ENCODE measurements around the gene IFRD2. TPM values are rescaled to one million over a fixed set of nuclear protein-coding genes. Genes with fewer than 3 reads are reported as not detected.
"Not testable (repeated sequence)": the region's sequence is repeated elsewhere in the genome, so short reads cannot be mapped to it uniquely, and the experiment has no call there.

The IFRD2 gene
- total RNA-seq, 5 donors from 2014 or later (not counting 1 experiment from before 2014, with no cell fraction given) = 50.0 to 91.2 (median 75.9) TPM

DNA sequence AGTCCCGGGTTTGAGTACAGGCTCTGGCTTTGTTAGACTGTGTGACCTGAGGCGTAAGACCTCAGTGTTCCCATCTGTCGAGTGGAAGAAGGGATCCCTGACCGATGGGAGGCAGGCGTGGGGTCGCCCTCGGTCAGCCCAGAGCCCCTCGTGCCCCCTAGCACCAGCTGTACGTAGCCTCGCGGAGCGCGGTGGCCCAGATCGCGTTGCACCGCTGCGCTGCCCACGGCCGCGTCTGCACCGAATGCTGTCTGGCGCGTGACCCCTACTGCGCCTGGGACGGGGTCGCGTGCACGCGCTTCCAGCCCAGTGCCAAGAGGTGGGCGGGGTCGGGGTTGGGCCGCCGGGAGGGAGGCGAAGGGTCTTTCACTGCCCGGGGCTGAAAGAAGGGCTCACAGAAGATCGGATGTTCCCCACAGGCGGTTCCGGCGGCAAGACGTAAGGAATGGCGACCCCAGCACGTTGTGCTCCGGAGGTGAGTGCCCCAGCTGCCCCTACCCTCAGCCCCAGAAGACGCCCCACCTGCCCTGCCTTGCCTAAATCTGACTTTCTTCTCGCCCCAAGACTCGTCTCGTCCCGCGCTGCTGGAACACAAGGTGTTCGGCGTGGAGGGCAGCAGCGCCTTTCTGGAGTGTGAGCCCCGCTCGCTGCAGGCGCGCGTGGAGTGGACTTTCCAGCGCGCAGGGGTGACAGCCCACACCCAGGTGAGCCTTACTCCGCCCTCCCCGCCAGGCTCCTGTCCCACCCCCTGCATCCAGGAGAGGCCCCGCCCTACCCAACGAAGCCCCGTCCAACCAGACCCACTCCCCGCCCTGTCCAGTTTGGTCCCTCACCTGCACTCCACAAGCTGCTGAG, 16.9 kb downstream of the IFRD2 start:
- H3K4me3 Mint-ChIP-seq = peak overlapping the region in 2 of 3 donors; percentile 13 to 70
- Histone ChIP-seq H3K36me3 (ENCODE audit: control insufficient read depth in 2 of 2, extremely low read depth in 1 of 2, insufficient read depth in 1 of 2, low read length in 1 of 2) (no peaks in the 10 kb centered on the region), H3K9me3 (no peaks in the 10 kb centered on the region), H3K27me3 (replicated peaks in 1 of 2; ENCODE audit: control insufficient read depth in 2 of 2, extremely low read depth in 1 of 2, insufficient read depth in 2 of 2, low read length in 1 of 2) (peaks cover 16 to 68% of the 10 kb centered on the region in 2 experiments), H3K27ac (ENCODE audit: low read length) (no peak overlapping the region), H3K4me1 (ENCODE audit: control insufficient read depth in 1 of 2, extremely low read depth in 1 of 2, insufficient read depth in 2 of 2, low read length in 2 of 2) (peaks cover 3 to 42% of the 10 kb centered on the region in 2 experiments), H3K4me3 (ENCODE audit: control insufficient read depth in 1 of 2, extremely low read depth in 1 of 2, low read length in 1 of 2) (no peak overlapping the region)
- H3K27me3 Mint-ChIP-seq = peaks cover 22 to 45% of the 10 kb centered on the region in 2 donors
- WGBS (ENCODE audit: insufficient coverage) = 5% methylated on average over 65 of the region's 65 CpGs
- ChIA-PET POLR2A (interaction anchor here in 1 of 2 donors (0.6 kb wide), 1 partner anchor 11 kb away, joined by 7 read pairs; no protein-coding TSS in a partner anchor), CTCF (interaction anchor here (0.6 to 1.0 kb wide), 7 partner anchors 8 to 1284 kb away, joined by 3 to 9 read pairs (median 4); no protein-coding TSS in a partner anchor)
- H3K9me3 Mint-ChIP-seq = no peaks in the 10 kb centered on the region
- ATAC-seq (replicated peaks in 1 of 4) (no peak), DNase-seq (no peak)
- H3K36me3 Mint-ChIP-seq = no peaks in the 10 kb centered on the region
- H3K27ac Mint-ChIP-seq = peak overlapping the region in 1 of 2 donors; percentile 19
- peaks cover 23 to 28% (median 24%) of the 10 kb centered on the region in 3 donors for H3K4me1 Mint-ChIP-seq

DNA sequence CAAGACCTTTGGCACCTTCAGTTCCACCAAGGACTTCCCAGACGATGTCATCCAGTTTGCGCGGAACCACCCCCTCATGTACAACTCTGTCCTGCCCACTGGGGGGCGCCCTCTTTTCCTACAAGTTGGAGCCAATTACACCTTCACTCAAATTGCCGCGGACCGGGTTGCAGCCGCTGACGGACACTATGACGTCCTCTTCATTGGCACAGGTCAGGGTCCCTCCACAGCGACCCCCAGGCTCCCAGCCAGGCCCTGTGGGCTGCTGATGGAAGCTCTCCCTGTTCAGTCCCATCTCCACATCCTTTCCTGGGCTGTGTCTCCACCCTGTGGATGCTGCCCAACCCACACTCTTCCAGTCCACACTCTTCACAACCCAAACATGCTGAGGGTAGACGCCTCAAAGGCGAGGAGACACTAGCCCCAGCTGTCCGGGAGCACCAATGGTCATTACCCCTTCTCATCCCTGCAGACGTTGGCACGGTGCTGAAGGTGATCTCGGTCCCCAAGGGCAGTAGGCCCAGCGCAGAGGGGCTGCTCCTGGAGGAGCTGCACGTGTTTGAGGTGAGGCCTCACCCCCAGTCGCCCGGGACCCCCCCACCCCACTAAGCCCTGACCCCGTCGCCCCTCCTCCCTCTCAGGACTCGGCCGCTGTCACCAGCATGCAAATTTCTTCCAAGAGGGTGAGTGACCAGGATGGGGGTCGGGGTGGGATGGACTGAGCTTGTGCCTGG, 17.7 kb downstream of the IFRD2 start:
- Mint-ChIP-seq H3K4me3 (peak overlapping the region in 2 of 3 donors; percentile 29 to 70), H3K9me3 (no peaks in the 10 kb centered on the region), H3K36me3 (no peaks in the 10 kb centered on the region), H3K4me1 (peaks cover 23 to 28% (median 24%) of the 10 kb centered on the region in 3 donors), H3K27ac (peak overlapping the region in 1 of 2 donors; percentile 19), H3K27me3 (peaks cover 22 to 45% of the 10 kb centered on the region in 2 donors)
- Histone ChIP-seq H3K9me3 (no peaks in the 10 kb centered on the region), H3K4me1 (ENCODE audit: control insufficient read depth in 1 of 2, extremely low read depth in 1 of 2, insufficient read depth in 2 of 2, low read length in 2 of 2) (peaks cover 3 to 42% of the 10 kb centered on the region in 2 experiments), H3K27ac (ENCODE audit: low read length) (no peak overlapping the region), H3K36me3 (ENCODE audit: control insufficient read depth in 2 of 2, extremely low read depth in 1 of 2, insufficient read depth in 1 of 2, low read length in 1 of 2) (no peaks in the 10 kb centered on the region), H3K4me3 (ENCODE audit: control insufficient read depth in 1 of 2, extremely low read depth in 1 of 2, low read length in 1 of 2) (no peak overlapping the region), H3K27me3 (replicated peaks in 1 of 2; ENCODE audit: control insufficient read depth in 2 of 2, extremely low read depth in 1 of 2, insufficient read depth in 2 of 2, low read length in 1 of 2) (peaks cover 16 to 68% of the 10 kb centered on the region in 2 experiments)
- WGBS (ENCODE audit: insufficient coverage) = 4% methylated on average over 14 of the region's 26 CpGs
- CTCF ChIA-PET = interaction anchor here (0.6 to 1.5 kb wide), 6 partner anchors 9 to 179 kb away, joined by 3 to 8 read pairs (median 4); no protein-coding TSS in a partner anchor
- ATAC-seq (replicated peaks in 1 of 4) (peak; percentile 37 to 60 (median 52)), DNase-seq (peak; percentile 23 to 85 (median 63))
- POLR2A ChIA-PET = no interaction called here

DNA sequence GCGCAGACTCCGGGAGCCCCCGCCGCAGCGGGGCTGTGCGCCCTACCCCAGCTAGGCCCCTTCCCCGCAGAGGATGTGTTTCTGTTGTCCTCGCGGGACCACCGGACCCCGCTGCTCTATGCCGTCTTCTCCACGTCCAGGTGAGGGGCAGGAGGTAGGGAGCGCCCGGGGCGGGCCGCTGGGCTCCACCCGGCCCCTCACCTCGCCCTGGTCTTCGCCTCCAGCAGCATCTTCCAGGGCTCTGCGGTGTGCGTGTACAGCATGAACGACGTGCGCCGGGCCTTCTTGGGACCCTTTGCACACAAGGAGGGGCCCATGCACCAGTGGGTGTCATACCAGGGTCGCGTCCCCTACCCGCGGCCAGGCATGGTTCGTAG, 18.6 kb downstream of the IFRD2 start:
- Histone ChIP-seq H3K4me3 (ENCODE audit: control insufficient read depth in 1 of 2, extremely low read depth in 1 of 2, low read length in 1 of 2) (no peak overlapping the region), H3K27me3 (replicated peaks in 1 of 2; ENCODE audit: control insufficient read depth in 2 of 2, extremely low read depth in 1 of 2, insufficient read depth in 2 of 2, low read length in 1 of 2) (peaks cover 16 to 63% of the 10 kb centered on the region in 2 experiments), H3K9me3 (no peaks in the 10 kb centered on the region), H3K27ac (ENCODE audit: low read length) (no peak overlapping the region), H3K36me3 (ENCODE audit: control insufficient read depth in 2 of 2, extremely low read depth in 1 of 2, insufficient read depth in 1 of 2, low read length in 1 of 2) (no peaks in the 10 kb centered on the region), H3K4me1 (ENCODE audit: control insufficient read depth in 1 of 2, extremely low read depth in 1 of 2, insufficient read depth in 2 of 2, low read length in 2 of 2) (peaks cover 3 to 42% of the 10 kb centered on the region in 2 experiments)
- Mint-ChIP-seq H3K27me3 (peaks cover 22 to 46% of the 10 kb centered on the region in 2 donors), H3K9me3 (no peaks in the 10 kb centered on the region), H3K4me1 (peaks cover 23 to 28% (median 24%) of the 10 kb centered on the region in 3 donors), H3K27ac (no peak overlapping the region), H3K36me3 (no peaks in the 10 kb centered on the region), H3K4me3 (peak overlapping the region in 1 of 3 donors; percentile 70)
- ChIA-PET POLR2A (no interaction called here), CTCF (interaction anchor here in 1 of 2 donors (1.5 kb wide), 1 partner anchor 27 kb away, joined by 3 read pairs; no protein-coding TSS in a partner anchor)
- no peak for ATAC-seq (replicated peaks in 1 of 4)
- 38% methylated on average over 26 of the region's 31 CpGs for WGBS (ENCODE audit: insufficient coverage)
- DNase-seq = no peak

DNA sequence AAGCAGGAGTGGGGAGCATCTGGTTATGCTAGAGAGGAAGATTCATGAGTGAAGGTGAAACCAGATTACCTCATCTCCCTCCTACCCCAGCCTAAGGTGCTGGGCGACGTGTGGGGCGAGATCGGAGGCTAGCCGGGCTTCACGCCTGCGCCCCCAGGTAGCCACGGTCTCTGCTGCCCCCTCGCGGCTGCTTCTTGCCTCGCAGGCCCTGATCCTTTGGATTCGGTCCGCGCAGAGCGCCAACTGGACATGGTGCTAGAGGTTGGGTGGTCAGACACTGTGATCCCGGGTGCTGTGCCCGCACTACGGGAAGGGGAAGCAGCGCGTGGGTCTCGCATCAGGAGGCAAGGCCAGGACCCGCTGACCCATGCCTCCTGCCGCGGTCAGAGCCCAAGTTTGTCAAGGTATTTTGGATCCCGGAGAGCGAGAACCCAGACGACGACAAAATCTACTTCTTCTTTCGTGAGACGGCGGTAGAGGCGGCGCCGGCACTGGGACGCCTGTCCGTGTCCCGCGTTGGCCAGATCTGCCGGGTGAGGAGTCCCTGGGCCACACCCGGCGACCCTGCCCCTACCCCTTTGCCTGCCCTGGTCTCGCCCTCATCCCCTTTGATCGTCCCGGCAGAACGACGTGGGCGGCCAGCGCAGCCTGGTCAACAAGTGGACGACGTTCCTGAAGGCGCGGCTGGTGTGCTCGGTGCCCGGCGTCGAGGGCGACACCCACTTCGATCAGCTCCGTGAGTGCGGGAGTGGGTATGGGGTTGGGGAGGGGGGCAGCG, 19.1 kb downstream of the IFRD2 start:
- H3K36me3 ChIP-seq (ENCODE audit: control insufficient read depth in 2 of 2, extremely low read depth in 1 of 2, insufficient read depth in 1 of 2, low read length in 1 of 2) = no peaks in the 10 kb centered on the region
- Mint-ChIP-seq H3K4me1 (peaks cover 23 to 28% (median 24%) of the 10 kb centered on the region in 3 donors), H3K36me3 (no peaks in the 10 kb centered on the region), H3K4me3 (peak overlapping the region; percentile 39 to 76 (median 47)), H3K9me3 (no peaks in the 10 kb centered on the region), H3K27ac (peak overlapping the region in 1 of 2 donors; percentile 39), H3K27me3 (peaks cover 22 to 42% of the 10 kb centered on the region in 2 donors)
- ATAC-seq (replicated peaks in 1 of 4) (peak; percentile 77 to 84 (median 82)), DNase-seq (peak; percentile 44 to 90 (median 78))
- H3K4me3 ChIP-seq (ENCODE audit: control insufficient read depth in 1 of 2, extremely low read depth in 1 of 2, low read length in 1 of 2) = peak overlapping the region in 1 of 2 donors; percentile 15
- no peak overlapping the region for H3K27ac ChIP-seq (ENCODE audit: low read length)
- 4% methylated on average over 52 of the region's 61 CpGs for WGBS (ENCODE audit: insufficient coverage)
- POLR2A ChIA-PET = no interaction called here
- H3K27me3 ChIP-seq (replicated peaks in 1 of 2; ENCODE audit: control insufficient read depth in 2 of 2, extremely low read depth in 1 of 2, insufficient read depth in 2 of 2, low read length in 1 of 2) = peaks cover 12 to 58% of the 10 kb centered on the region in 2 experiments
- CTCF ChIA-PET = interaction anchor here in 1 of 2 donors (1.5 kb wide), 1 partner anchor 27 kb away, joined by 3 read pairs; no protein-coding TSS in a partner anchor
- no peaks in the 10 kb centered on the region for H3K9me3 ChIP-seq
- H3K4me1 ChIP-seq (ENCODE audit: control insufficient read depth in 1 of 2, extremely low read depth in 1 of 2, insufficient read depth in 2 of 2, low read length in 2 of 2) = peaks cover 3 to 42% of the 10 kb centered on the region in 2 experiments

DNA sequence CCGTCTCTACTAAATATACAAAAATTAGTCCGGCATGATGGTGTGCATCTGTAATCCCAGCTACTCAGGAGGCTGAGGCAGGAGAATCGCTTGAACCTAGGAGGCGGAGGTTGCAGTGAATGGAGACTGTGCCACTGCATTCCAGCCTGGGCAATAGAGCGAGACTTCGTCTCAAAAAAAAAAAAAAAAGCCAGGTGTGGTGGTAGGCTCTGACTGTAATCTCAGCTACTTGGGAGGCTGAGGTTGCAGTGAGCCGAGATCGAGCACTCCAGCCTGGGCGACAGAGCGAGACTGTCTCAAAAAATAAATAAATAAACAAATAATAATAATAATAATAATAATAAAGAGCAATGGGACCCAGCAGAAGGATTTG, 19.7 kb downstream of the IFRD2 start:
- H3K9me3 ChIP-seq; H3K36me3 ChIP-seq (ENCODE audit: control insufficient read depth in 2 of 2, extremely low read depth in 1 of 2, insufficient read depth in 1 of 2, low read length in 1 of 2); ATAC-seq (replicated peaks in 1 of 4); POLR2A ChIA-PET; H3K27ac ChIP-seq (ENCODE audit: low read length); H3K4me3 ChIP-seq (ENCODE audit: control insufficient read depth in 1 of 2, extremely low read depth in 1 of 2, low read length in 1 of 2); H3K27ac Mint-ChIP-seq; H3K36me3 Mint-ChIP-seq; H3K9me3 Mint-ChIP-seq; DNase-seq: not testable (repeated sequence)
- Histone ChIP-seq H3K4me1 (ENCODE audit: control insufficient read depth in 1 of 2, extremely low read depth in 1 of 2, insufficient read depth in 2 of 2, low read length in 2 of 2) (peaks cover 3 to 42% of the 10 kb centered on the region in 2 experiments), H3K27me3 (replicated peaks in 1 of 2; ENCODE audit: control insufficient read depth in 2 of 2, extremely low read depth in 1 of 2, insufficient read depth in 2 of 2, low read length in 1 of 2) (peaks cover 11 to 58% of the 10 kb centered on the region in 2 experiments)
- peak overlapping the region in 1 of 3 donors; percentile 76 for H3K4me3 Mint-ChIP-seq
- CTCF ChIA-PET = interaction anchor here (0.6 to 0.7 kb wide), 4 partner anchors 14 to 150 kb away, joined by 3 to 5 read pairs (median 4); no protein-coding TSS in a partner anchor
- no CpG with 5 or more reads among the region's 10 CpGs for WGBS (ENCODE audit: insufficient coverage)
- H3K27me3 Mint-ChIP-seq = peaks cover 25 to 37% of the 10 kb centered on the region in 2 donors
- H3K4me1 Mint-ChIP-seq = peaks cover 23 to 28% (median 24%) of the 10 kb centered on the region in 3 donors

Measured in T-cell (primary cell).